SK-N-MC (cell line): ENCODE data around the gene SPATA22.

Source experiments
- EZH2 ChIP-seq: fragments of 200-600 bp; sonication (generic); IDR thresholded peaks from one replicate; pipeline ENCODE4 v1.6.1; 2017; ENCODE audit warnings: antibody characterized with exemption
- POLR2AphosphoS5 ChIP-seq: IDR thresholded peaks from 2 replicates; pipeline ENCODE4 v1.6.1; 2012; ENCODE audit warnings: mild to moderate bottlenecking, low read depth, low read length, borderline replicate concordance

DNA sequence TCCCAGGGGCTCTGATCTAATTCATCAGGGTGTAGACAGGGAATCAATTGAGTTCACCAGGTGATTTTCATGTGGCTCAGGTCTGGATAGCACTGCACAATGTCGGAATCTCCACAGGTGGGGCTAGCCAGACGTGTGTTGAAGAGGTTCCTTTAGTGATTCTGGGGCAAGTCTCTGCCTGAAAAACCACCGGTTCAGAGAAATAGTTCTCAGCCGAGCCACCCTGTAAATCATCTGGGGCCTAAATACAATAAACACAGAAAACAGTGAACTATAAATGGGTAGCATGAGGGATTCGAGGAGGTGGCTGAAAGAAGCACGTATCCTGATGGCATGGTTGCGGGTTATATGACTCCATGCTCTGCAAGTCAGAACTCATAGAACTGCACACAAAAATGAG lies 25.5 kb upstream of the SPATA22 start:
- TF ChIP-seq POLR2AphosphoS5: no peak
- no peak for TF ChIP-seq EZH2
